Astrocyte (in vitro differentiated cells and primary cell): ENCODE results near the gene DLGAP1. TPM values are rescaled to one million over a fixed set of nuclear protein-coding genes. Genes with fewer than 3 reads are reported as not detected.

ENCODE experiments used
- DNase-seq: peaks from one replicate; pipeline ENCODE4 v3.0.0-alpha.2; 2010; ENCODE audit warnings: low read depth
- FAIRE-seq: peaks from 2 replicates; lab custom pipeline; 2011; peaks lifted over from hg19 to GRCh38; lab: Jason Lieb, UNC
- H2AFZ ChIP-seq: 2 replicates; pipeline ENCODE4 v1.6.0; 2012; ENCODE audit warnings: low read depth, low read length, inconsistent platforms
- H3K27ac ChIP-seq: 2 replicates; pipeline ENCODE4 v1.5.1; 2011; ENCODE audit warnings: low read depth, low read length, inconsistent platforms
- H3K27me3 ChIP-seq: 2 replicates; pipeline ENCODE4 v1.6.0; 2011; ENCODE audit warnings: low read length, inconsistent platforms; ENCODE audit not compliant: insufficient read depth
- H3K36me3 ChIP-seq: 2 replicates; pipeline ENCODE4 v1.5.1; 2011; ENCODE audit warnings: low read length, inconsistent platforms; ENCODE audit not compliant: insufficient read depth
- H3K4me1 ChIP-seq: 2 replicates; pipeline ENCODE4 v1.5.1; 2011; ENCODE audit warnings: low read length, inconsistent platforms; ENCODE audit not compliant: insufficient read depth
- H3K4me2 ChIP-seq: 2 replicates; pipeline ENCODE4 v1.6.0; 2012; ENCODE audit warnings: low read length, inconsistent platforms
- H3K4me3 ChIP-seq: 2 replicates; pipeline ENCODE4 v1.5.1; 2011; ENCODE audit warnings: low read depth, mild to moderate bottlenecking, low read length, inconsistent platforms; ENCODE audit not compliant: insufficient read depth
- H3K79me2 ChIP-seq: 2 replicates; pipeline ENCODE4 v1.6.0; 2012; ENCODE audit warnings: mild to moderate bottlenecking, low read length, inconsistent platforms; ENCODE audit not compliant: insufficient read depth
- H3K9ac ChIP-seq: 2 replicates; pipeline ENCODE4 v1.6.0; 2012; ENCODE audit warnings: mild to moderate bottlenecking, low read length, inconsistent platforms
- H3K9me3 ChIP-seq: 2 replicates; pipeline ENCODE4 v1.5.1; 2012; ENCODE audit warnings: low read depth, mild to moderate bottlenecking, low read length, inconsistent platforms; ENCODE audit not compliant: insufficient read depth
- H4K20me1 ChIP-seq: 2 replicates; pipeline ENCODE4 v1.6.0; 2012; ENCODE audit warnings: low read length, inconsistent platforms; ENCODE audit not compliant: insufficient read depth
- H3K27ac Mint-ChIP-seq: one replicate; pipeline ENCODE4 v1.8.0; 2021; ENCODE audit warnings: mild to moderate bottlenecking, mixed read lengths; ENCODE audit not compliant: unreplicated experiment
- H3K27me3 Mint-ChIP-seq: one replicate; pipeline ENCODE4 v1.8.0; 2021; ENCODE audit warnings: low read depth, mixed read lengths; ENCODE audit not compliant: unreplicated experiment
- H3K36me3 Mint-ChIP-seq: one replicate; pipeline ENCODE4 v1.8.0; 2021; ENCODE audit warnings: low read depth, mixed read lengths; ENCODE audit not compliant: unreplicated experiment
- H3K4me1 Mint-ChIP-seq: one replicate; pipeline ENCODE4 v1.8.0; 2021; ENCODE audit warnings: low read depth, mixed read lengths; ENCODE audit not compliant: unreplicated experiment
- H3K4me3 Mint-ChIP-seq: one replicate; pipeline ENCODE4 v1.8.0; 2021; ENCODE audit warnings: mild to moderate bottlenecking, moderate library complexity, mixed read lengths; ENCODE audit not compliant: unreplicated experiment
- H3K9me3 Mint-ChIP-seq: one replicate; pipeline ENCODE4 v1.8.0; 2021; ENCODE audit warnings: mild to moderate bottlenecking, mixed read lengths; ENCODE audit not compliant: unreplicated experiment
- CTCF ChIP-seq: IDR thresholded peaks from 2 replicates; pipeline ENCODE4 v1.5.1; 2011; ENCODE audit warnings: low read depth, mild to moderate bottlenecking, inconsistent platforms, low read length, moderate library complexity; ENCODE audit not compliant: insufficient read depth
- EZH2 ChIP-seq: IDR thresholded peaks from 2 replicates; pipeline ENCODE4 v1.6.1; 2012; ENCODE audit warnings: mild to moderate bottlenecking, low read length, inconsistent platforms; ENCODE audit not compliant: insufficient read depth
- total RNA-seq: library from RNA; stranded (reverse); gene quantifications from 2 replicates; pipeline ENCODE4 v1.2.1, GENCODE V29; 2021

The DLGAP1 gene
- total RNA-seq, 1 donor from 2014 or later: 2.3 TPM

- TF ChIP-seq EZH2 (no peak), CTCF (no peak)
- peaks cover 15% of the 10 kb centered on the region for H3K36me3 Mint-ChIP-seq
- no peak for FAIRE-seq
- Histone ChIP-seq H3K9ac (no peak overlapping the region), H2AFZ (no peak overlapping the region), H3K27me3 (no peaks in the 10 kb centered on the region), H3K4me2 (no peak overlapping the region), H3K4me1 (peaks cover 11% of the 10 kb centered on the region), H3K79me2 (no peaks in the 10 kb centered on the region), H3K9me3 (no peaks in the 10 kb centered on the region), H4K20me1 (no peaks in the 10 kb centered on the region), H3K36me3 (no peaks in the 10 kb centered on the region), H3K27ac (no peak overlapping the region), H3K4me3 (no peak overlapping the region)
- H3K27ac Mint-ChIP-seq: no peak overlapping the region
- H3K4me3 Mint-ChIP-seq: no peak overlapping the region
- no peak for DNase-seq
- peaks cover 15% of the 10 kb centered on the region for H3K9me3 Mint-ChIP-seq
- H3K4me1 Mint-ChIP-seq: peaks cover 18% of the 10 kb centered on the region
- H3K27me3 Mint-ChIP-seq: no peaks in the 10 kb centered on the region
Measured at GRCh38 chr18:3471141-3471648, 983.9 kb downstream of the DLGAP1 start.

GRCh38 chr18:3468833-3469232, 986.3 kb downstream of the DLGAP1 start:
- Histone ChIP-seq H3K27me3 (no peaks in the 10 kb centered on the region), H3K79me2 (no peaks in the 10 kb centered on the region), H3K4me3 (no peak overlapping the region), H3K4me1 (peaks cover 15% of the 10 kb centered on the region), H2AFZ (no peak overlapping the region), H4K20me1 (no peaks in the 10 kb centered on the region), H3K36me3 (no peaks in the 10 kb centered on the region), H3K9ac (no peak overlapping the region), H3K4me2 (no peak overlapping the region), H3K9me3 (no peaks in the 10 kb centered on the region), H3K27ac (no peak overlapping the region)
- Mint-ChIP-seq H3K27ac (peak overlapping the region; percentile 77), H3K4me1 (peaks cover 22% of the 10 kb centered on the region), H3K27me3 (no peaks in the 10 kb centered on the region), H3K4me3 (no peak overlapping the region), H3K9me3 (peaks cover 4% of the 10 kb centered on the region), H3K36me3 (peaks cover 7% of the 10 kb centered on the region)
- FAIRE-seq (no peak), DNase-seq (no peak)
- no peak for TF ChIP-seq CTCF
- no peak for TF ChIP-seq EZH2

DNA sequence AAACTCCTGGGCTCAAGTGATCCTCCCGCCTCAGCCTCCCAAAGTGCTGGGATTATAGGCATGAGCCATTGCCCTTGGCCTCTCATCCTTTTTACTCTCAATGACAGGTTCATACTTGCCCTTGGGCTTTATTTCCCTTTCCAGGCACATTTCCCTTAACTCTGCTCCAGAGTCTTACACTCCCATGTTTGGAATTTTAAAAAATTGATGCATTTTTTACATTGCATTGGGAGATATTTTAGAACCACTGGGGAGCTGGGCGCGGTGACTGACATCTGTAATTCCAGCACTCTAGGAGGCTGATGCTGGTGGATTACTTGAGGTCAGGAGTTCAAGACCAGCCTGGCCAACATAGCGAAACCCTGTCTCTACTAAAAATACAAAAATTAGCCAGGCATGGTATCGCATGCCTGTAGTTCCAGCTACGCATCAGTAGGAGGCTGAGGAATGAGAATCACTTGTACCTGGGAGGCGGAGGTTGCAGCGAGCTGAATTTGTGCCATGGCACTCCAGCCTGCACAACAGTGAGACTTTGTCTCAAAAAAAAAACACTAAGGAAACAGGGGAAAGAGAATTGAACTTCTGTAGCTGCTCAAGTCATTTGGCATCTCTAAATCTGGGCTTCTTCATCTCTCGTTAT, 986.9 kb downstream of the DLGAP1 start:
- FAIRE-seq (no peak), DNase-seq (no peak)
- peaks cover 15% of the 10 kb centered on the region for H3K4me1 ChIP-seq
- peaks cover 4% of the 10 kb centered on the region for H3K9me3 Mint-ChIP-seq
- H3K27ac ChIP-seq: no peak overlapping the region
- peak overlapping the region; percentile 53 for H3K27ac Mint-ChIP-seq
- H3K4me1 Mint-ChIP-seq: peaks cover 22% of the 10 kb centered on the region
- no peak overlapping the region for H3K4me3 ChIP-seq
- H3K27me3 ChIP-seq: no peaks in the 10 kb centered on the region
- H3K36me3 Mint-ChIP-seq: peaks cover 7% of the 10 kb centered on the region
- no peak overlapping the region for H3K4me3 Mint-ChIP-seq
- H3K79me2 ChIP-seq: no peaks in the 10 kb centered on the region
- H2AFZ ChIP-seq: no peak overlapping the region
- TF ChIP-seq EZH2 (no peak), CTCF (no peak)
- no peaks in the 10 kb centered on the region for H3K27me3 Mint-ChIP-seq
- no peak overlapping the region for H3K4me2 ChIP-seq
- no peak overlapping the region for H3K9ac ChIP-seq
- H3K36me3 ChIP-seq: no peaks in the 10 kb centered on the region
- H3K9me3 ChIP-seq: no peaks in the 10 kb centered on the region
- no peaks in the 10 kb centered on the region for H4K20me1 ChIP-seq
